Gastroesophageal sphincter (tissue), 4 donors: ENCODE results near the gene RBMS2. TPM values are rescaled to one million over a fixed set of nuclear protein-coding genes. Genes with fewer than 3 reads are reported as not detected.

Source experiments
- ATAC-seq: fragments of 150-250 bp; one replicate; pipeline ENCODE4 v1.9.1; 2016; ENCODE audit warnings: mild to moderate bottlenecking, moderate library complexity
- H3K27ac ChIP-seq, 4 donors: fragments of 200-600 bp; sonication (generic) in 3 of 4; 1 replicate in 3 of 4; 2 replicates in 1 of 4; pipeline ENCODE4 v1.5.1; 2016 to 2019
- H3K27me3 ChIP-seq: fragments of 200-600 bp; sonication (generic); one replicate; pipeline ENCODE4 v1.5.1; 2019
- H3K36me3 ChIP-seq, 2 donors: fragments of 200-600 bp; sonication (generic); one replicate each; pipeline ENCODE4 v1.5.1; 2019; ENCODE audit warnings: control low read depth in 1 of 2
- H3K4me1 ChIP-seq, 3 donors: fragments of 200-600 bp; sonication (generic); 1 replicate in 2 of 3; 2 replicates in 1 of 3; pipeline ENCODE4 v1.5.1; 2016 to 2019; ENCODE audit warnings: control low read depth in 2 of 3
- H3K4me3 ChIP-seq, 2 donors: fragments of 200-600 bp; sonication (generic); one replicate each; pipeline ENCODE4 v1.5.1; 2019; ENCODE audit warnings: mild to moderate bottlenecking in 1 of 2, moderate library complexity in 1 of 2
- H3K9me3 ChIP-seq, 3 donors: fragments of 200-600 bp; sonication (generic); one replicate each; pipeline ENCODE4 v1.5.1; 2017 to 2019; ENCODE audit warnings: control low read depth in 2 of 3
- CTCF ChIP-seq, 4 experiments: fragments of 200-600 bp in 2 of 4; fragments of 450-650 bp in 2 of 4; sonication (generic) in 1 of 4; IDR thresholded peaks; one replicate each; pipeline ENCODE4 v1.5.1; 2017 to 2019; ENCODE audit warnings: antibody characterized with exemption in 4 of 4, mild to moderate bottlenecking in 2 of 4, moderate library complexity in 2 of 4
- EP300 ChIP-seq: sonication (generic); formaldehyde crosslinking; IDR thresholded peaks from one replicate; pipeline ENCODE4 v1.6.1; 2017; ENCODE audit warnings: antibody characterized with exemption, mild to moderate bottlenecking
- POLR2A ChIP-seq, 2 donors: fragments of 450-650 bp; IDR thresholded peaks; one replicate each; pipeline ENCODE4 v1.6.1; 2017; ENCODE audit warnings: antibody characterized with exemption in 2 of 2, mild to moderate bottlenecking in 2 of 2, moderate library complexity in 1 of 2
- POLR2AphosphoS5 ChIP-seq: sonication (generic); formaldehyde crosslinking; IDR thresholded peaks from one replicate; pipeline ENCODE4 v1.6.1; 2017; ENCODE audit warnings: antibody characterized with exemption
- WGBS, 2 donors: methylation state at CpG; one replicate each; pipeline ENCODE4 v1.1.5; 2018; ENCODE audit warnings: low coverage in 1 of 2; 5-methylcytosine and 5-hydroxymethylcytosine counted together
- total RNA-seq, 4 donors: library from RNA; depleted of rRNA; stranded (reverse); fragments of >200 nt; gene quantifications; one replicate each; pipeline ENCODE4 v1.1.0, GENCODE V29; 2016

The RBMS2 gene
- total RNA-seq, 4 donors from 2014 or later, result 25.4 to 50.2 (median 31.8) TPM

GRCh38 chr12:56546680-56547079, 25.1 kb downstream of the RBMS2 start:
- no peaks in the 10 kb centered on the region for H3K36me3 ChIP-seq
- H3K4me3 ChIP-seq, result no peak overlapping the region
- no peak overlapping the region for H3K27ac ChIP-seq
- TF ChIP-seq POLR2AphosphoS5 (no peak), CTCF (IDR thresholded peaks at IDR 0.05) (no peak), POLR2A (IDR thresholded peaks at IDR 0.05) (no peak), EP300 (no peak)
- 69 to 75% methylated on average over 2 to 3 of the region's 5 CpGs for WGBS, 2 donors
- no peaks in the 10 kb centered on the region for H3K27me3 ChIP-seq
- ATAC-seq, result no peak
- peaks cover 0 to 2% (median 0%) of the 10 kb centered on the region in 3 donors for H3K4me1 ChIP-seq
- no peaks in the 10 kb centered on the region for H3K9me3 ChIP-seq

- Histone ChIP-seq H3K36me3 (peaks cover 0 to 9% of the 10 kb centered on the region in 2 donors), H3K4me3 (no peak overlapping the region), H3K27me3 (no peaks in the 10 kb centered on the region), H3K9me3 (no peaks in the 10 kb centered on the region), H3K4me1 (peaks cover 0 to 18% (median 0%) of the 10 kb centered on the region in 3 donors), H3K27ac (no peak overlapping the region)
- no peak for TF ChIP-seq CTCF (IDR thresholded peaks at IDR 0.05)
- no peak for TF ChIP-seq POLR2A (IDR thresholded peaks at IDR 0.05)
- no peak for TF ChIP-seq POLR2AphosphoS5
- TF ChIP-seq EP300, result no peak
- no peak for ATAC-seq
- WGBS, 2 donors, result 84 to 89% methylated on average over 4 to 5 of the region's 5 CpGs
These were observed 29.4 kb downstream of the RBMS2 start for GRCh38 chr12:56551070-56551469.

GRCh38 chr12:56565510-56566101, 44.0 kb downstream of the RBMS2 start:
- Histone ChIP-seq H3K9me3 (no peaks in the 10 kb centered on the region), H3K27ac (peak overlapping the region; percentile 2 to 83 (median 80)), H3K36me3 (peaks cover 0 to 50% of the 10 kb centered on the region in 2 donors), H3K27me3 (no peaks in the 10 kb centered on the region), H3K4me3 (peak overlapping the region in 1 of 2 donors; percentile 6), H3K4me1 (peaks cover 0 to 54% (median 15%) of the 10 kb centered on the region in 3 donors)
- WGBS, 2 donors, result 0% methylated on average over 3 to 4 of the region's 6 CpGs
- peak; percentile 92 for ATAC-seq
- peak; percentile 48 for TF ChIP-seq POLR2AphosphoS5
- TF ChIP-seq CTCF (IDR thresholded peaks at IDR 0.05), result peak in 1 of 4 experiments; percentile 26
- no peak for TF ChIP-seq EP300
- no peak for TF ChIP-seq POLR2A (IDR thresholded peaks at IDR 0.05)

GRCh38 chr12:56568146-56568545, 46.5 kb downstream of the RBMS2 start:
- Histone ChIP-seq H3K27ac (peak overlapping the region in 2 of 4 donors; percentile 78 to 83), H3K4me3 (no peak overlapping the region), H3K27me3 (no peaks in the 10 kb centered on the region), H3K36me3 (peaks cover 0 to 56% of the 10 kb centered on the region in 2 donors), H3K4me1 (peaks cover 0 to 68% (median 20%) of the 10 kb centered on the region in 3 donors), H3K9me3 (no peaks in the 10 kb centered on the region)
- no peak for ATAC-seq
- WGBS, 2 donors, result 69 to 71% methylated on average over 1 of the region's 1 CpG
- TF ChIP-seq EP300, result no peak
- no peak for TF ChIP-seq POLR2A (IDR thresholded peaks at IDR 0.05)
- no peak for TF ChIP-seq POLR2AphosphoS5
- TF ChIP-seq CTCF (IDR thresholded peaks at IDR 0.05), result no peak

- 31 to 67% methylated on average over 1 to 2 of the region's 4 CpGs for WGBS, 2 donors
- no peak for ATAC-seq
- Histone ChIP-seq H3K9me3 (no peaks in the 10 kb centered on the region), H3K27me3 (no peaks in the 10 kb centered on the region), H3K4me3 (no peak overlapping the region), H3K36me3 (peaks cover 0 to 64% of the 10 kb centered on the region in 2 donors), H3K27ac (peak overlapping the region in 3 of 4 donors; percentile 53 to 78 (median 61)), H3K4me1 (peaks cover 0 to 54% (median 17%) of the 10 kb centered on the region in 3 donors)
- TF ChIP-seq POLR2AphosphoS5, result no peak
- no peak for TF ChIP-seq EP300
- TF ChIP-seq CTCF (IDR thresholded peaks at IDR 0.05), result no peak
- TF ChIP-seq POLR2A (IDR thresholded peaks at IDR 0.05), result no peak
These were observed 49.5 kb downstream of the RBMS2 start for GRCh38 chr12:56571121-56571520.
